Esophagus (tissue), 2 donors: Measurements from ENCODE around the gene PALLD. TPM values are rescaled to one million over a fixed set of nuclear protein-coding genes. Genes with fewer than 3 reads are reported as not detected.
"Not testable (repeated sequence)": the region's sequence is repeated elsewhere in the genome, so short reads cannot be mapped to it uniquely, and the experiment has no call there.

Experiments
- H3K27ac ChIP-seq, 2 donors: one replicate each; pipeline ENCODE4 v1.5.1; 2013; ENCODE audit warnings: low read depth in 2 of 2, mild to moderate bottlenecking in 2 of 2, inconsistent platforms in 1 of 2, low read length in 1 of 2, moderate library complexity in 1 of 2
- H3K27me3 ChIP-seq, 2 donors: one replicate each; pipeline ENCODE4 v1.6.1; 2013; ENCODE audit warnings: low read length in 2 of 2, control low read depth in 1 of 2, mild to moderate bottlenecking in 1 of 2; ENCODE audit not compliant: insufficient read depth in 2 of 2, control insufficient read depth in 1 of 2
- H3K36me3 ChIP-seq, 2 donors: one replicate each; pipeline ENCODE4 v1.6.1; 2013; ENCODE audit warnings: low read length in 1 of 2; ENCODE audit not compliant: control insufficient read depth in 2 of 2, insufficient read depth in 2 of 2
- H3K4me1 ChIP-seq, 2 donors: one replicate each; pipeline ENCODE4 v1.6.1; 2013; ENCODE audit warnings: low read length in 1 of 2; ENCODE audit not compliant: control insufficient read depth in 2 of 2, insufficient read depth in 2 of 2
- H3K4me3 ChIP-seq, 2 donors: one replicate each; pipeline ENCODE4 v1.5.1; 2013; ENCODE audit warnings: low read length in 2 of 2, mild to moderate bottlenecking in 2 of 2, low read depth in 1 of 2, moderate library complexity in 1 of 2
- H3K9me3 ChIP-seq, 2 donors: one replicate each; pipeline ENCODE4 v1.6.1; 2013; ENCODE audit warnings: mild to moderate bottlenecking in 2 of 2, low read depth in 1 of 2, low read length in 1 of 2, moderate library complexity in 1 of 2; ENCODE audit not compliant: control insufficient read depth in 2 of 2, insufficient read depth in 1 of 2
- WGBS, 2 donors: extraction: QIAGEN DNeasy Blood & Tissue Kit; methylation state at CpG; one replicate each; pipeline ENCODE4 v1.1.7; 2013; 5-methylcytosine and 5-hydroxymethylcytosine counted together
- polyA plus RNA-seq, 2 donors: library from polyadenylated mRNA; stranded (reverse); fragments of 200-250 nt; gene quantifications; one replicate each; pipeline ENCODE4 v1.2.3, GENCODE V29; 2013
- donor health status: healthy with polysubstance abuse.
- donor health status: Bipolar disorder and iron deficiency.

The PALLD gene
- polyA plus RNA-seq, 2 donors = 34.7 to 101 TPM

DNA sequence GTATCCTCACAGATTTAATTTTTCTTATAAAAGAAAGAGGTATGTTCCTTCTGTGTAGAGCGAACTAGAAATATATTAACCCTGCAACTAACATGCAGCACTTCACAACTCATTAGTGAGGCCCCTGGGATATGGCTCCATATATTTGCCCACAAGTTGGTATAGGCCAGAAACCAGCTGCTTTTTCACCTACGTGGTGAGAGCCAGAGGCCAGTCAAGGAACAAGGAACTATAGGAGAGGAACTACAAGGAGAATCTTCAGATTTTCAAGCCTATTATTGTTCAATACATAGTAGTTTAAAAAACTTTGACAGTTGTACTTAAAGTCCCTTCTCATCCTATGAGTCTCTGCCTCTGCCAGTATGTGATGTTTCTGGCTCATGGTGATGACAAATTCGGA is 307.3 kb downstream of the PALLD start:
- no peaks in the 10 kb centered on the region for H3K4me1 ChIP-seq
- no peaks in the 10 kb centered on the region for H3K36me3 ChIP-seq
- no peaks in the 10 kb centered on the region for H3K27me3 ChIP-seq
- H3K9me3 ChIP-seq = no peaks in the 10 kb centered on the region
- peak overlapping the region in 1 of 2 donors; percentile 44 for H3K27ac ChIP-seq
- 53 to 64% methylated on average over 3 of the region's 3 CpGs for WGBS, 2 donors
- no peak overlapping the region for H3K4me3 ChIP-seq

GRCh38 chr4:168805341-168805740 is 308.5 kb downstream of the PALLD start:
- 77 to 81% methylated on average over 5 of the region's 5 CpGs for WGBS, 2 donors
- H3K4me1 ChIP-seq = no peaks in the 10 kb centered on the region
- no peak overlapping the region for H3K27ac ChIP-seq
- no peaks in the 10 kb centered on the region for H3K36me3 ChIP-seq
- no peak overlapping the region for H3K4me3 ChIP-seq
- no peaks in the 10 kb centered on the region for H3K9me3 ChIP-seq
- no peaks in the 10 kb centered on the region for H3K27me3 ChIP-seq

- H3K36me3 ChIP-seq, H3K4me1 ChIP-seq, H3K9me3 ChIP-seq, H3K4me3 ChIP-seq, H3K27ac ChIP-seq, H3K27me3 ChIP-seq: not testable (repeated sequence)
- 87 to 89% methylated on average over 4 of the region's 4 CpGs for WGBS, 2 donors
Observed at GRCh38 chr4:168806247-168806646, 309.4 kb downstream of the PALLD start.

- WGBS, 2 donors = 55 to 62% methylated on average over 3 of the region's 3 CpGs
- Histone ChIP-seq H3K4me3 (no peak overlapping the region), H3K36me3 (no peaks in the 10 kb centered on the region), H3K27ac (peak overlapping the region in 1 of 2 donors; percentile 55), H3K27me3 (no peaks in the 10 kb centered on the region), H3K9me3 (no peaks in the 10 kb centered on the region), H3K4me1 (no peaks in the 10 kb centered on the region)
Observed at GRCh38 chr4:168811207-168811606, 314.4 kb downstream of the PALLD start.

DNA sequence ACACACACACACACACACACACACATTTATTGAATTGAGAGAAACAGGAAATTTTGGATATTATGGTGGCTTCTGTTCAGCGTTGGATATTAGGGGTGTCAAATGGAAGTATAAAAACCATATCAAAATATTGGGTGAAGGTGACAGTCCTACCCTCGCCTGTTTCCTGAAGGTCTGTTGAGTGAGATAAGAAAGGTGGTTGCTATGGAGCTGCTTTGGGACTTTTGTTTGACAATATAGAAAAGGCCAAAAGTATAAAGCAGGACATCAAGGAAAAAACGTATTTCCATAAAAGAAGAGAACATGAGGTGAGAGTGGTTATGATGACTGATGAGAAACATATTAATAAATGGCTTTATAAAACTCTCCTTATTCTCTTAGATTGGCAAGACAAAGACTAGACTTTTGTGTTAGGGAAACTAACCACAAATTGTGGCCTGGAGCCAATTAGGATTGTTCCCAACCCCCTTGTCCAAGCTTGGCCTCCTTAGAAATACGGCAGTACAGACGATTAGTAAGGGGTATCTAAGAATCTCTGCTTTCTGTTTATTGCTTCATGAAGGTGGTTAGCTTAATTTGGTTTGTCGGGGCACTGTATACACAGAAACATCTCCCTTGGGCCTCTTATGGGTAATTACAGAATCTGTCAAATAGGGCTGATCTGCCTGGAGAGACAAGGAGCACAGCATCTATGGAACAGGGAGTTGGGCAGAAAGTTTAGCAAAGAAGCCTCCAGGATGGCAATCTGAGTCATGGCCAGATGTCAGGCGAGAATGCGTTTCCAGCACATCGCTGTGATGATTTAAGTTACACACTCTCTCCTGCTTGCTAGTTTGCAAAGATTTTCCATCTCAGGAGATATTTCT is 315.2 kb downstream of the PALLD start:
- peak overlapping the region in 1 of 2 donors; percentile 63 for H3K27ac ChIP-seq
- 59 to 61% methylated on average over 9 of the region's 9 CpGs for WGBS, 2 donors
- no peaks in the 10 kb centered on the region for H3K27me3 ChIP-seq
- no peak overlapping the region for H3K4me3 ChIP-seq
- no peaks in the 10 kb centered on the region for H3K36me3 ChIP-seq
- H3K4me1 ChIP-seq = no peaks in the 10 kb centered on the region
- H3K9me3 ChIP-seq = no peaks in the 10 kb centered on the region

- Histone ChIP-seq H3K9me3 (no peaks in the 10 kb centered on the region), H3K4me3 (no peak overlapping the region), H3K27ac (peak overlapping the region in 1 of 2 donors; percentile 76), H3K4me1 (no peaks in the 10 kb centered on the region), H3K36me3 (no peaks in the 10 kb centered on the region), H3K27me3 (no peaks in the 10 kb centered on the region)
- WGBS, 2 donors = 74 to 81% methylated on average over 6 of the region's 6 CpGs
Observed at GRCh38 chr4:168812806-168813205, 316.0 kb downstream of the PALLD start.

DNA sequence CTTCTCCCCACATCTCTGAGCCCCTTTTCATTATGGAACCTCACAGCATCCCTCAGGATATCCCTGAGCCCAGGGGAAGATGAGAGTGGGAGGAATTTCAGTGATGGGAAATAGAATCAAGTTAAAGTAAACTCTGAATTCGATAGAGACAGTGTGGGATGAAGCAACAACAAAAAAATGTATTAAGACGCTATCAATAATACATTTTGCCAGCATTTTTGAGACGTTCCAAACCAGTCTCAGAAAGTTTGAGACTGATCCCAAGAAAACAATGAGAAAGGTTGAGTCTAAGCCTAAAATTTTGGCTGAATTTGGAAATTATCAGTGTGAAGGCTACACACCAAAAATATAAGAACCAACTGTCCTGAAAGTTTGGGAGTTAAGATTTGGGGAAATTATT is 317.0 kb downstream of the PALLD start:
- H3K36me3 ChIP-seq = no peaks in the 10 kb centered on the region
- 54 to 57% methylated on average over 3 of the region's 3 CpGs for WGBS, 2 donors
- H3K4me3 ChIP-seq = no peak overlapping the region
- no peaks in the 10 kb centered on the region for H3K9me3 ChIP-seq
- H3K4me1 ChIP-seq = no peaks in the 10 kb centered on the region
- H3K27me3 ChIP-seq = no peaks in the 10 kb centered on the region
- no peak overlapping the region for H3K27ac ChIP-seq

DNA sequence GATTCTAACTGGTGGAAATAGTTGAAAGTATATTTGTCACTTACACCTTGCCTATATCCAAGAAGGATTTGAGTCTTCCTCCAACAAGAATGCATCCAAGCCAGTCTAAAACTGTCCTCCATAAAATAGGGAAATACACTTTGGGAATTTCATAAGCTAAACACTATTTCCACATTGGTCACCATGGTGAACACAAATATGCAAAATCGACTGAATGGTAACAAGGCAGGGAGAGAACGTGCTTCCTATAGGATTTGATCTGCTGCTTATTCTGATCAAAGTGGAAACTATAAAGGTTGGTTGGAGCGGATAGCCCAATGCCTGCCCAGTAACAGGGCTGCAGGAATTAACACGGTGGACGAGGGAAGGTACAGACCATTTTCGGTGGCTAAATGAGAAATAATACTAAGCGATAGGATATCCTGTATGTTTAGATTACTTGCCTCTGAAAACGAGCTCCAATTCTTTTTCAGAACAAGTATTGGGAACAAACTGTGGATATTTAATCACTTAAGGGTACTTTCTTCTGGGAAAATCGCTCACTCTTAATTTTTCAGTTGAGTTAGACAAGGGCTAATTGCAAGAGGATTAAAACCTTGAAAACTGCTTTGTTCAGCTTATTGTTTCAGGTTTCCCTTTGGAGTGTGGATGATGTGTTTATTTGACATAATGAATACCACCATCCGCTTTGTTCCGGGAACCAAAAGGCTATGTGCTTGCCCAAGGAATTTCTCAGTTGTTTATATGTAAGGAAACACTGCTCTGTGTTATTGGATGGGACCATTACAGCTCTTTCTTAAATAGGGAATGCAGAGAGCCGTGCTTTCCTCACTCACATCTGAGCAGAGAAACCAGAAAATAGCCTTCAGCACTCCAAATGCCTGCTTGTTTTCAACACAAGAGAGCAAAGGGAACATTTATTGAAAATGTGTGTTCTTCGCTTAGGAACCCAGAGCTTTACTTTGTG is 318.8 kb downstream of the PALLD start:
- H3K4me1 ChIP-seq = no peaks in the 10 kb centered on the region
- H3K27me3 ChIP-seq = no peaks in the 10 kb centered on the region
- H3K9me3 ChIP-seq = no peaks in the 10 kb centered on the region
- H3K27ac ChIP-seq = peak overlapping the region; percentile 61 to 71
- WGBS, 2 donors = 48 to 56% methylated on average over 13 of the region's 13 CpGs
- H3K36me3 ChIP-seq = no peaks in the 10 kb centered on the region
- no peak overlapping the region for H3K4me3 ChIP-seq

DNA sequence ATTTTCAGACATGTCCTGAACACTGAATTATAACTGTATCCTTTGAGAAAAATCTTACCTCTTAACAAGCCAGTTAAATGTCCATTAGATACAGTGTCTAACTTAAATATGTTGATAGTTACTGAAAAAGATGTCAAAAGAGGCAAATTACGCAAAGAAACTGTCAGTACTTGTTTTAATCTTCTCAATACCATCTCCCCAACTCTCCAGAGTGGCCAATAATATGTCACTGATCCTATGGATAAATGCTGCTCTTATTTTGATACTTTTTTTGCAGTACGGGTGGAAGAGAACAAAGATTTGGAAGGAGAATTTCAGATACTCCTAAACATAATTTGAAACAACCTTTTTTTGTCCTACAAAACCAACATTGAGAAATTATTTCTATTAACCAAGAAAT is 320.5 kb downstream of the PALLD start:
- Histone ChIP-seq H3K4me3 (peak overlapping the region in 1 of 2 donors; percentile 26), H3K9me3 (no peaks in the 10 kb centered on the region), H3K27me3 (no peaks in the 10 kb centered on the region), H3K4me1 (no peaks in the 10 kb centered on the region), H3K36me3 (no peaks in the 10 kb centered on the region), H3K27ac (peak overlapping the region in 1 of 2 donors; percentile 27)
- WGBS, 2 donors = 41 to 42% methylated on average over 2 of the region's 2 CpGs
